SK-MEL-5 (cell line): ENCODE measurements around the gene NAA38. TPM values are rescaled to one million over a fixed set of nuclear protein-coding genes. Genes with fewer than 3 reads are reported as not detected.
A peak's percentile ranks its signal among the peaks of the same experiment; 100 is the strongest.

Source experiments
- DNase-seq: peaks from one replicate; pipeline ENCODE4 v3.0.0-alpha.2; 2016; ENCODE audit warnings: low read depth, low spot score
- in situ Hi-C: cut with HindIII; loops from 2 replicates; pipeline ENCODE4 v1.10.0; 2016; ENCODE audit warnings: low sequenced_read_pairs, high pct_unique_total_duplicates, low pct_unique_long_range_greater_than_20kb
- total RNA-seq: library from RNA; depleted of rRNA; stranded (reverse); fragments of >200 nt; shearing (Covaris generic); gene quantifications from 2 replicates; pipeline ENCODE4 v1.2.3, GENCODE V29; 2014

NAA38 gene
- total RNA-seq, 1 experiment from 2014 or later = 74.5 TPM

GRCh38 chr17:7846063-7846735 is 11.2 kb downstream of the NAA38 start:
- DNase-seq = no peak
- in situ Hi-C loops = no loop called here

- DNase-seq = no peak
- in situ Hi-C loops = no loop called here
Measured at GRCh38 chr17:7845359-7846062, 11.8 kb downstream of the NAA38 start.

- in situ Hi-C loops = no loop called here
- peak; percentile 96 for DNase-seq
Measured at GRCh38 chr17:7844292-7845154, 12.8 kb downstream of the NAA38 start.

GRCh38 chr17:7843536-7844291 is 13.6 kb downstream of the NAA38 start:
- peak; percentile 77 for DNase-seq
- in situ Hi-C loops = no loop called here

- in situ Hi-C loops = no loop called here
- no peak for DNase-seq
Measured at GRCh38 chr17:7843257-7843535, 14.2 kb downstream of the NAA38 start.

GRCh38 chr17:7842380-7843256 is 14.7 kb downstream of the NAA38 start:
- DNase-seq = peak; percentile 61
- in situ Hi-C loops = no loop called here

- in situ Hi-C loops = no loop called here
- DNase-seq = peak; percentile 90
Measured at GRCh38 chr17:7841915-7842379, 15.4 kb downstream of the NAA38 start.

GRCh38 chr17:7841396-7841914 is 15.9 kb downstream of the NAA38 start:
- in situ Hi-C loops = no loop called here
- peak; percentile 56 for DNase-seq

GRCh38 chr17:7840875-7841274 is 16.5 kb downstream of the NAA38 start:
- in situ Hi-C loops = no loop called here
- DNase-seq = no peak

GRCh38 chr17:7840441-7840840 is 16.9 kb downstream of the NAA38 start:
- no peak for DNase-seq
- in situ Hi-C loops = no loop called here

GRCh38 chr17:7839876-7840261 is 17.5 kb downstream of the NAA38 start:
- in situ Hi-C loops = no loop called here
- DNase-seq = peak; percentile 65

- in situ Hi-C loops = no loop called here
- no peak for DNase-seq
Measured at GRCh38 chr17:7839190-7839875, 18.0 kb downstream of the NAA38 start.

- in situ Hi-C loops = no loop called here
- peak; percentile 67 for DNase-seq
Measured at GRCh38 chr17:7838090-7839075, 19.0 kb downstream of the NAA38 start.

GRCh38 chr17:7837408-7838088 is 19.8 kb downstream of the NAA38 start:
- DNase-seq = no peak
- in situ Hi-C loops = no loop called here
